H9 (cell line): ENCODE data around the gene MED10. TPM values are rescaled to one million over a fixed set of nuclear protein-coding genes. Genes with fewer than 3 reads are reported as not detected.

ENCODE experiments used
- DNase-seq: peaks from one replicate; pipeline ENCODE4 v3.0.0-alpha.2; 2017
- H2AFZ ChIP-seq: one replicate; pipeline ENCODE4 v1.6.1; 2013; ENCODE audit warnings: mild to moderate bottlenecking, low read length, control low read depth, moderate library complexity
- H2AK5ac ChIP-seq: 2 replicates; pipeline ENCODE4 v1.6.1; 2013; ENCODE audit warnings: low read length, control low read depth, mixed read lengths; ENCODE audit not compliant: insufficient read length
- H2BK120ac ChIP-seq: one replicate; pipeline ENCODE4 v1.6.1; 2013; ENCODE audit warnings: low read depth, mild to moderate bottlenecking, low read length, control low read depth, inconsistent platforms; ENCODE audit not compliant: poor library complexity, severe bottlenecking
- H2BK12ac ChIP-seq: 2 replicates; pipeline ENCODE4 v1.6.1; 2013; ENCODE audit warnings: low read length, control low read depth, mixed read lengths, low read depth; ENCODE audit not compliant: insufficient read length
- H2BK15ac ChIP-seq: 2 replicates; pipeline ENCODE4 v1.6.1; 2013; ENCODE audit warnings: low read depth, low read length, control low read depth
- H2BK20ac ChIP-seq: one replicate; pipeline ENCODE4 v1.6.1; 2013; ENCODE audit warnings: low read depth, mild to moderate bottlenecking, low read length, control low read depth, inconsistent platforms; ENCODE audit not compliant: poor library complexity, severe bottlenecking
- H2BK5ac ChIP-seq: 2 replicates; pipeline ENCODE4 v1.6.1; 2013; ENCODE audit warnings: low read length, control low read depth, mixed read lengths; ENCODE audit not compliant: insufficient read length
- H3K14ac ChIP-seq: 2 replicates; pipeline ENCODE4 v1.6.1; 2013; ENCODE audit warnings: low read length, control low read depth; ENCODE audit not compliant: insufficient read depth
- H3K18ac ChIP-seq: 2 replicates; pipeline ENCODE4 v1.6.1; 2013; ENCODE audit warnings: low read depth, mild to moderate bottlenecking, mixed read lengths, low read length, control low read depth; ENCODE audit not compliant: insufficient read length
- H3K23ac ChIP-seq: 2 replicates; pipeline ENCODE4 v1.6.1; 2013; ENCODE audit warnings: low read length, control low read depth, mixed read lengths, low read depth; ENCODE audit not compliant: insufficient read length
- H3K23me2 ChIP-seq: 2 replicates; pipeline ENCODE4 v1.6.1; 2013; ENCODE audit warnings: low read depth, mild to moderate bottlenecking, mixed read lengths, low read length, control low read depth; ENCODE audit not compliant: insufficient read length, poor library complexity, severe bottlenecking
- H3K27ac ChIP-seq: 2 replicates; pipeline ENCODE4 v1.5.1; 2013; ENCODE audit warnings: low read length, control low read depth, mixed read lengths, low read depth; ENCODE audit not compliant: insufficient read length
- H3K27me3 ChIP-seq: 2 replicates; pipeline ENCODE4 v1.6.1; 2013; ENCODE audit warnings: low read length, control low read depth, inconsistent platforms; ENCODE audit not compliant: insufficient read depth
- H3K4ac ChIP-seq: 2 replicates; pipeline ENCODE4 v1.6.1; 2013; ENCODE audit warnings: low read depth, mild to moderate bottlenecking, control low read depth, inconsistent platforms, low read length, moderate library complexity
- H3K4me1 ChIP-seq: 2 replicates; pipeline ENCODE4 v1.6.1; 2013; ENCODE audit warnings: low read length, control low read depth, inconsistent platforms; ENCODE audit not compliant: insufficient read depth
- H3K4me2 ChIP-seq: 2 replicates; pipeline ENCODE4 v1.6.1; 2013; ENCODE audit warnings: low read length, control low read depth, mixed read lengths; ENCODE audit not compliant: insufficient read length, insufficient read depth
- H3K56ac ChIP-seq: 2 replicates; pipeline ENCODE4 v1.6.1; 2013; ENCODE audit warnings: low read depth, mild to moderate bottlenecking, mixed read lengths, low read length, control low read depth; ENCODE audit not compliant: insufficient read length
- H3K79me1 ChIP-seq: 2 replicates; pipeline ENCODE4 v1.6.1; 2013; ENCODE audit warnings: low read depth, mild to moderate bottlenecking, moderate library complexity, low read length, control low read depth, inconsistent platforms; ENCODE audit not compliant: insufficient read depth, poor library complexity, severe bottlenecking
- H3K79me2 ChIP-seq: 2 replicates; pipeline ENCODE4 v1.6.1; 2013; ENCODE audit warnings: low read length, control low read depth, inconsistent platforms; ENCODE audit not compliant: insufficient read depth
- H3K9ac ChIP-seq: 2 replicates; pipeline ENCODE4 v1.6.1; 2013; ENCODE audit warnings: low read length, control low read depth, mixed read lengths; ENCODE audit not compliant: insufficient read length; ENCODE audit errors: extremely low read depth
- H3K9me3 ChIP-seq: one replicate; pipeline ENCODE4 v1.6.1; 2013; ENCODE audit warnings: low read depth, low read length, inconsistent platforms; ENCODE audit not compliant: control insufficient read depth
- H3T11ph ChIP-seq: one replicate; pipeline ENCODE4 v1.6.1; 2013; ENCODE audit warnings: mild to moderate bottlenecking, low read length, control low read depth, inconsistent platforms
- H4K20me1 ChIP-seq: one replicate; pipeline ENCODE4 v1.6.1; 2013; ENCODE audit not compliant: control insufficient read depth, insufficient read length, insufficient read depth
- H4K5ac ChIP-seq: 2 replicates; pipeline ENCODE4 v1.6.1; 2013; ENCODE audit warnings: low read depth, mild to moderate bottlenecking, mixed read lengths, low read length, control low read depth; ENCODE audit not compliant: insufficient read length
- H4K8ac ChIP-seq: replicated peaks from 2 replicates; pipeline ENCODE4 v1.6.1; 2013; ENCODE audit warnings: low read length, control low read depth, mixed read lengths, low read depth; ENCODE audit not compliant: insufficient read length
- H4K91ac ChIP-seq: 2 replicates; pipeline ENCODE4 v1.6.1; 2013; ENCODE audit warnings: low read depth, mild to moderate bottlenecking, moderate library complexity, mixed read lengths, low read length, control low read depth; ENCODE audit not compliant: insufficient read length
- H3K27ac Mint-ChIP-seq, 3 experiments: 2 replicates in 2 of 3; 3 replicates in 1 of 3; pipeline ENCODE4 v1.8.0; 2020 to 2021; ENCODE audit warnings: mixed read lengths in 3 of 3, mild to moderate bottlenecking in 1 of 3, moderate library complexity in 1 of 3
- H3K27me3 Mint-ChIP-seq: 2 replicates; pipeline ENCODE4 v1.8.0; 2021; ENCODE audit warnings: low read depth, mild to moderate bottlenecking, moderate library complexity, mixed read lengths
- H3K36me3 Mint-ChIP-seq, 3 experiments: 2 replicates in 2 of 3; 3 replicates in 1 of 3; pipeline ENCODE4 v1.8.0; 2020 to 2021; ENCODE audit warnings: low read depth in 3 of 3, mixed read lengths in 3 of 3; ENCODE audit not compliant: insufficient read depth in 1 of 3
- H3K4me1 Mint-ChIP-seq, 2 experiments: 2 replicates each; pipeline ENCODE4 v1.8.0; 2020; ENCODE audit warnings: mixed read lengths in 2 of 2
- H3K4me3 Mint-ChIP-seq, 2 experiments: 2 replicates in 1 of 2; 3 replicates in 1 of 2; pipeline ENCODE4 v1.8.0; 2020 to 2021; ENCODE audit warnings: mild to moderate bottlenecking in 2 of 2, mixed read lengths in 2 of 2, moderate library complexity in 1 of 2
- H3K9me3 Mint-ChIP-seq, 2 experiments: 2 replicates in 1 of 2; 3 replicates in 1 of 2; pipeline ENCODE4 v1.8.0; 2020; ENCODE audit warnings: mild to moderate bottlenecking in 2 of 2, mixed read lengths in 2 of 2, moderate library complexity in 1 of 2
- WGBS: extraction: QIAGEN DNeasy Blood & Tissue Kit; methylation state at CpG from one replicate; pipeline ENCODE4 v1.1.7; 2013; ENCODE audit warnings: missing lambda C conversion rate, low lambda C conversion rate, mixed read lengths; ENCODE audit not compliant: insufficient read length; ENCODE audit errors: extremely low coverage; 5-methylcytosine and 5-hydroxymethylcytosine counted together
- total RNA-seq: library from RNA; stranded (reverse); gene quantifications from 2 replicates; pipeline ENCODE4 v1.2.1, GENCODE V29; 2021
- TF ChIP-seq, protein P1 (sequence below): fragments of 200-600 bp; sonication (generic); conservative IDR thresholded peaks from 3 replicates; pipeline ENCODE4 v1.8.0; 2021; ENCODE audit warnings: antibody characterized with exemption, mild to moderate bottlenecking

The MED10 gene
- total RNA-seq, 1 experiment from 2014 or later, result 35.3 TPM

DNA sequence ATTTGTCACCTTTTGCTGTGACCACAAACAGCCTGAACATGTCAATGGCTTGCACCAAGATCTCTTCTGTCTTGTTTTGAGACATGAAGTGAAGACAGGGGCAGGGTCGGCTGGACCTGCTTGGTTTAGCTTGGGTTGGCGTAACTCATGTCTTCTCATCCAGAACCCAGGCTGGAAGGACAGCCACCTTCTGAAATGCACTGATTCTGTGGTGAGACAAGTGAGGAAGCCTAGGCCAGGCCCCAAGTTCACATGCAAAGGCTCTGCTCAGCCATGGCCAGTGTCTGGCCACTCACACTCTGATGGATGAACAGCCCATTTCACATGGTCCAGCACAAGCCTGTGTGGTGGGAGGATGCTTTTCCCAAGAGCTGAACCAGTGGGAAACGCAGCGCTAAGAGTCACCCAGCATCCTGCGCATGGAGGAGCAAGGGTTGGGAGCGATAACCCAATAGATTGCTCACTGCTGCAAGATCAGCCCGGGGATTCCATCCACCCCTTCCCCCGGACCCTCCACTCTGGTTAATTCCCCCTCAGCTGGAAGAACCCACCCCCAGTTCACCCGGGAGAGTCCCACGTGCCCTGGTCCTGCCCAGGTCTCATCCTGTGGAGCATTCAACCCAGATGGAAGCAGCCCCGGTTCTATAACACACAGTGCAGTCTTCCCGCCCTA, 16.2 kb upstream of the MED10 start:
- Mint-ChIP-seq H3K36me3 (no peaks in the 10 kb centered on the region), H3K4me3 (no peak overlapping the region), H3K27ac (no peak overlapping the region), H3K9me3 (peaks cover 5 to 8% of the 10 kb centered on the region in 2 experiments; a peak in 3 of 5 replicates), H3K4me1 (0 out of 4 replicates have a peak, but pooled peaks cover 0 to 2% of the 10 kb centered on the region in 2 experiments), H3K27me3 (peaks cover 45% of the 10 kb centered on the region)
- no peaks in the 10 kb centered on the region for H3K79me2 ChIP-seq
- no peak overlapping the region for H3K9ac ChIP-seq
- no peak overlapping the region for H3K18ac ChIP-seq
- H3K9me3 ChIP-seq, result no peaks in the 10 kb centered on the region
- H3K79me1 ChIP-seq, result no peaks in the 10 kb centered on the region
- H3K27ac ChIP-seq, result no peak overlapping the region
- H3T11ph ChIP-seq, result no peak overlapping the region
- no peaks in the 10 kb centered on the region for H3K27me3 ChIP-seq
- TF ChIP-seq, protein P1, sequence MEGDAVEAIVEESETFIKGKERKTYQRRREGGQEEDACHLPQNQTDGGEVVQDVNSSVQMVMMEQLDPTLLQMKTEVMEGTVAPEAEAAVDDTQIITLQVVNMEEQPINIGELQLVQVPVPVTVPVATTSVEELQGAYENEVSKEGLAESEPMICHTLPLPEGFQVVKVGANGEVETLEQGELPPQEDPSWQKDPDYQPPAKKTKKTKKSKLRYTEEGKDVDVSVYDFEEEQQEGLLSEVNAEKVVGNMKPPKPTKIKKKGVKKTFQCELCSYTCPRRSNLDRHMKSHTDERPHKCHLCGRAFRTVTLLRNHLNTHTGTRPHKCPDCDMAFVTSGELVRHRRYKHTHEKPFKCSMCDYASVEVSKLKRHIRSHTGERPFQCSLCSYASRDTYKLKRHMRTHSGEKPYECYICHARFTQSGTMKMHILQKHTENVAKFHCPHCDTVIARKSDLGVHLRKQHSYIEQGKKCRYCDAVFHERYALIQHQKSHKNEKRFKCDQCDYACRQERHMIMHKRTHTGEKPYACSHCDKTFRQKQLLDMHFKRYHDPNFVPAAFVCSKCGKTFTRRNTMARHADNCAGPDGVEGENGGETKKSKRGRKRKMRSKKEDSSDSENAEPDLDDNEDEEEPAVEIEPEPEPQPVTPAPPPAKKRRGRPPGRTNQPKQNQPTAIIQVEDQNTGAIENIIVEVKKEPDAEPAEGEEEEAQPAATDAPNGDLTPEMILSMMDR, result no peak
- no peak overlapping the region for H3K23ac ChIP-seq
- no peak overlapping the region for H4K5ac ChIP-seq
- H4K20me1 ChIP-seq, result no peaks in the 10 kb centered on the region
- no peak overlapping the region for H2BK5ac ChIP-seq
- WGBS, result no CpG with 5 or more reads among the region's 12 CpGs
- no peak overlapping the region for H2BK15ac ChIP-seq
- no peak overlapping the region for H3K4ac ChIP-seq
- H3K56ac ChIP-seq, result no peak overlapping the region
- H2BK20ac ChIP-seq, result no peak overlapping the region
- no peak for DNase-seq
- no peak overlapping the region for H2BK12ac ChIP-seq
- H2AFZ ChIP-seq, result no peak overlapping the region
- H2BK120ac ChIP-seq, result no peak overlapping the region
- no peaks in the 10 kb centered on the region for H3K4me1 ChIP-seq
- no peak overlapping the region for H4K91ac ChIP-seq
- no peak overlapping the region for H3K4me2 ChIP-seq
- H3K23me2 ChIP-seq, result no peaks in the 10 kb centered on the region
- no peak overlapping the region for H4K8ac ChIP-seq
- no peak overlapping the region for H2AK5ac ChIP-seq
- no peak overlapping the region; the same call in 1 of the 2 replicates for H3K14ac ChIP-seq
